ENCODE measurements around the gene CLTRN. TPM values are rescaled to one million over a fixed set of nuclear protein-coding genes. Genes with fewer than 3 reads are reported as not detected.
A peak's percentile ranks its signal among the peaks of the same experiment; 100 is the strongest.

The CLTRN gene
- total and polyA plus RNA-seq, 2 donors (not counting 1 experiment from before 2014, with no cell fraction given) = 0.50 to 0.51 TPM

DNA sequence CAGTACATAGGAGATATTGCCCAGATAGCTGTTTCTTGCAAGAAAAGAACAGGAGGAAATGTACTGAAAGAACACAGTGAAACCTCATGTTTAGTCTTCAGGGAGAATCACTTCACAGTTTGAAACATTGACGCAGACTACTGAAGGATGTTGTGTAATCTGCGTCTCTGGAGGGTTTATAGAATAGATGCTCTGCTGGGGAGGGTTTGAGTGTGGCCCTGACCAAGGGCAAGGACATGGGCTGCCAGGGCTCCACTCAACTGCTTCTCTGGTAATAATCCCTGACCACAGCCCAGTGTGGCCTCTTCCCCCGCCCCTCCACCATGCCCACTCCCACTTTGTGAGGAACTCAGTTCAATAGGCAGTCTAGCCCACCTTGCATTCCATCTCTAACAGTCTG is 48.1 kb downstream of the CLTRN start:
- TF ChIP-seq, protein P1, sequence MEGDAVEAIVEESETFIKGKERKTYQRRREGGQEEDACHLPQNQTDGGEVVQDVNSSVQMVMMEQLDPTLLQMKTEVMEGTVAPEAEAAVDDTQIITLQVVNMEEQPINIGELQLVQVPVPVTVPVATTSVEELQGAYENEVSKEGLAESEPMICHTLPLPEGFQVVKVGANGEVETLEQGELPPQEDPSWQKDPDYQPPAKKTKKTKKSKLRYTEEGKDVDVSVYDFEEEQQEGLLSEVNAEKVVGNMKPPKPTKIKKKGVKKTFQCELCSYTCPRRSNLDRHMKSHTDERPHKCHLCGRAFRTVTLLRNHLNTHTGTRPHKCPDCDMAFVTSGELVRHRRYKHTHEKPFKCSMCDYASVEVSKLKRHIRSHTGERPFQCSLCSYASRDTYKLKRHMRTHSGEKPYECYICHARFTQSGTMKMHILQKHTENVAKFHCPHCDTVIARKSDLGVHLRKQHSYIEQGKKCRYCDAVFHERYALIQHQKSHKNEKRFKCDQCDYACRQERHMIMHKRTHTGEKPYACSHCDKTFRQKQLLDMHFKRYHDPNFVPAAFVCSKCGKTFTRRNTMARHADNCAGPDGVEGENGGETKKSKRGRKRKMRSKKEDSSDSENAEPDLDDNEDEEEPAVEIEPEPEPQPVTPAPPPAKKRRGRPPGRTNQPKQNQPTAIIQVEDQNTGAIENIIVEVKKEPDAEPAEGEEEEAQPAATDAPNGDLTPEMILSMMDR (conservative IDR thresholded peaks at IDR 0.05 in 1 of 2, IDR thresholded peaks at IDR 0.05 in 1 of 2; ENCODE audit: low read depth in 1 of 2, low read length in 2 of 2) = no peak
- no peak for TF ChIP-seq EZH2 (IDR thresholded peaks at IDR 0.05; ENCODE audit: low read length, missing control alignments)
- H3K4me3 ChIP-seq (replicated peaks in 1 of 4; ENCODE audit: control extremely low read depth in 1 of 4, insufficient read depth in 1 of 4, low read depth in 3 of 4, low read length in 4 of 4) = no peak overlapping the region
- no peaks in the 10 kb centered on the region for H3K27me3 ChIP-seq (ENCODE audit: control insufficient read depth, insufficient read depth, low read length)
- no peak overlapping the region for H3K4me2 ChIP-seq (ENCODE audit: extremely low read depth, insufficient read depth, low read length)
- H2AFZ ChIP-seq (ENCODE audit: low read length) = no peak overlapping the region
- H3K9ac ChIP-seq (ENCODE audit: insufficient read depth, low read length) = no peak overlapping the region
- H3K36me3 ChIP-seq (ENCODE audit: control insufficient read depth, insufficient read depth, low read length) = no peaks in the 10 kb centered on the region
- H3K4me1 ChIP-seq (ENCODE audit: control insufficient read depth, extremely low read depth, insufficient read depth, low read length) = no peaks in the 10 kb centered on the region
- no peak overlapping the region for H3K27ac ChIP-seq (ENCODE audit: insufficient read depth, low read length)
- DNase-seq (ENCODE audit: low read depth in 2 of 2) = peak in 1 of 2 donors; percentile 20
- H3K79me2 ChIP-seq (ENCODE audit: control insufficient read depth, insufficient read depth, low read length) = no peaks in the 10 kb centered on the region
- no peaks in the 10 kb centered on the region for H4K20me1 ChIP-seq (ENCODE audit: control insufficient read depth, extremely low read depth, insufficient read depth, low read length)
- no peaks in the 10 kb centered on the region for H3K9me3 ChIP-seq (ENCODE audit: control insufficient read depth, insufficient read depth, low read depth, low read length)

DNA sequence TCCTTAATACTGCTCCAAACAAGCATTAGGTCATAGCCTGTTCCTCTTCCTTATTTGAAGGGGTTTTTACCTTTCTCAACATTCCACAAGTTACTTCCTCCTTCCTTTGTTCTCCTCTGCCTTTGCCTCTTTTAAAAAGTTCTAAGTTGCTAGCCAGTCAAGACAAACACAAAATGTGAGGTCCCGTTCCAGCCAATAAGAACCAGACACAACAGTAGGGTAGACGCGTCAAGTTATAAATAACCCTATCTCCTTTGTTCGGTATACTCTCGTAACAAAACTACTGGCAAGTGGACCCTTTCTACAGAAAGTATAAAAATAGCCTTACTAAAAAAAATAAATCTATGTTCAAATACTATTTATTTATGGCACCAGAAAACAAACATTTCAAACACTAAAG is 57.5 kb downstream of the CLTRN start:
- Histone ChIP-seq H3K9ac (ENCODE audit: insufficient read depth, low read length) (no peak overlapping the region), H3K4me2 (ENCODE audit: extremely low read depth, insufficient read depth, low read length) (no peak overlapping the region)
- TF ChIP-seq, protein P1 (conservative IDR thresholded peaks at IDR 0.05 in 1 of 2, IDR thresholded peaks at IDR 0.05 in 1 of 2; ENCODE audit: low read depth in 1 of 2, low read length in 2 of 2) = no peak
- TF ChIP-seq EZH2 (IDR thresholded peaks at IDR 0.05; ENCODE audit: low read length, missing control alignments) = no peak

DNA sequence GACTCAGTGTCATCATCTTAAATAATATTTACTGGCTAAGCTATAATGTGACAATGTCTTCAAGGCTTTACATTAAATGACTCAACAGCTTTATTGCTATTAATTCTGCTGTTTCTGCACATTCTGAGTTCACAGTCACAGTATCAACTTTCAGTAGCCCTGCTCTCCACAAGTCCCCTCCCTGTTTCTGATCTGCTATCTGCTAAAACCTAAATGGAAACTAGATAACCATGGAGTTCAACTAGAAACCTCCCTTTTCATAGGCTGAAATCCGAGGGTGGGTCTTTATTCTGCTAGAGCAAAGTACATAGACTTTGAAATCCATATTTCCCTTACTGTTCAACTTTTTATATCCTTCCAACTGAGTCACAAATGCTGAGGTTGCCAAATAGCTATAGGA is 58.5 kb downstream of the CLTRN start:
- Histone ChIP-seq H3K9ac (ENCODE audit: insufficient read depth, low read length) (no peak overlapping the region), H3K79me2 (ENCODE audit: control insufficient read depth, insufficient read depth, low read length) (no peaks in the 10 kb centered on the region), H3K27ac (ENCODE audit: insufficient read depth, low read length) (no peak overlapping the region), H3K27me3 (ENCODE audit: control insufficient read depth, insufficient read depth, low read length) (no peaks in the 10 kb centered on the region), H4K20me1 (ENCODE audit: control insufficient read depth, extremely low read depth, insufficient read depth, low read length) (no peaks in the 10 kb centered on the region), H2AFZ (ENCODE audit: low read length) (no peak overlapping the region), H3K4me3 (replicated peaks in 1 of 4; ENCODE audit: control extremely low read depth in 1 of 4, insufficient read depth in 1 of 4, low read depth in 3 of 4, low read length in 4 of 4) (no peak overlapping the region), H3K36me3 (ENCODE audit: control insufficient read depth, insufficient read depth, low read length) (no peaks in the 10 kb centered on the region), H3K4me1 (ENCODE audit: control insufficient read depth, extremely low read depth, insufficient read depth, low read length) (no peaks in the 10 kb centered on the region), H3K4me2 (ENCODE audit: extremely low read depth, insufficient read depth, low read length) (no peak overlapping the region), H3K9me3 (ENCODE audit: control insufficient read depth, insufficient read depth, low read depth, low read length) (no peaks in the 10 kb centered on the region)
- no peak for DNase-seq (ENCODE audit: low read depth in 2 of 2)
- TF ChIP-seq, protein P1 (conservative IDR thresholded peaks at IDR 0.05 in 1 of 2, IDR thresholded peaks at IDR 0.05 in 1 of 2; ENCODE audit: low read depth in 1 of 2, low read length in 2 of 2) = no peak
- no peak for TF ChIP-seq EZH2 (IDR thresholded peaks at IDR 0.05; ENCODE audit: low read length, missing control alignments)

More for the DNA sequence above, 57.5 kb downstream of the CLTRN start:
- Histone ChIP-seq H3K4me1 (ENCODE audit: control insufficient read depth, extremely low read depth, insufficient read depth, low read length) (no peaks in the 10 kb centered on the region), H3K36me3 (ENCODE audit: control insufficient read depth, insufficient read depth, low read length) (no peaks in the 10 kb centered on the region), H4K20me1 (ENCODE audit: control insufficient read depth, extremely low read depth, insufficient read depth, low read length) (no peaks in the 10 kb centered on the region), H3K4me3 (replicated peaks in 1 of 4; ENCODE audit: control extremely low read depth in 1 of 4, insufficient read depth in 1 of 4, low read depth in 3 of 4, low read length in 4 of 4) (no peak overlapping the region), H2AFZ (ENCODE audit: low read length) (no peak overlapping the region), H3K27ac (ENCODE audit: insufficient read depth, low read length) (no peak overlapping the region), H3K79me2 (ENCODE audit: control insufficient read depth, insufficient read depth, low read length) (no peaks in the 10 kb centered on the region), H3K9me3 (ENCODE audit: control insufficient read depth, insufficient read depth, low read depth, low read length) (no peaks in the 10 kb centered on the region), H3K27me3 (ENCODE audit: control insufficient read depth, insufficient read depth, low read length) (no peaks in the 10 kb centered on the region)
- DNase-seq (ENCODE audit: low read depth in 2 of 2) = no peak

Data from fibroblast of lung (primary cell).